Measurements from ENCODE around the gene PXDN. TPM values are rescaled to one million over a fixed set of nuclear protein-coding genes. Genes with fewer than 3 reads are reported as not detected.

The PXDN gene
- total and polyA plus RNA-seq, 2 donors (not counting 1 experiment from before 2014, with no cell fraction given) = 0.21 to 1.4 TPM

DNA sequence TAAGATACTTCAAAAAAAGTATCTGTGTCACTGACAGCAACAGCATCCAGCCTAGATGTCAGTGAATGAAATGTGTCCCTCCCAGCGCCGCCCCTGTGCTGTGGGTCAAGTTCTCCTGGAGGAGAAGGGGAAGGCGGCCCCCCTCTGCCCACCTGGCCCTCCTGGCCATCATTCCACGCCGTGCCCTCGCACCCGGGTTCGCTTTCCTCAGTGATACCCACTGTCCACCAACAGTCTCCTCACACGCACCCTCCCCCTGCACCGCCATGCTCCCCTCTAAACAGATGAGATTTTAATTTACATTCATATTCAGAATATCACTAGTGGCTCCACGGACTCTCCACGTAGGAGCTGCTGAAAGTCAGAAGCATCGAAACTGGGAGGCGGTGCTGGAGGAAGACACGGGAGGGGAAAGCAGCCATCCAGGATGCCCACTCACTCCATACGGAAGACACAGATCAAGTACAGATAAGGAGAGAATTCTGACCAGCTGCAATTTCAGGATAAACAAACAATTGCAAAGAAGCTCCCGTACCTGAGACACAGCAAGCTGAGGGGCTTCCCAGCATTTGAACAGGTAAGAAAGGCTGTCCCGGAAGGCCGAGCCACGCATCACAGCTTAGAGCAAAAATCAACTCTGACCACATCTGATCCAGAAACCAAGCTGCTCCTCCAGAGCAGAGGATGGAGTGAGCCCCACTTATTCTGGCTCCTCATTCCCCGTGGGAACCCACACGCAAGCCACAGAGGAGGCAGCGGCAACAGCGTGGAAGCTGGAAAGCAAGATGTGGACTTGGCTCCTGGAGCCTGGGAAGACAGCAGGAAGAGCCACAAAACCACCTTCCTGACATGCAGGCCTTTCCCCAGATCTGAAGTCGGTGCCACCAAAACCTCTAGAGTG, 49.7 kb downstream of the PXDN start:
- H3K4me3 ChIP-seq (ENCODE audit: control extremely low read depth in 1 of 5, extremely low read depth in 1 of 5, insufficient read depth in 1 of 5, low read depth in 2 of 5, low read length in 4 of 5) = no peak overlapping the region
- intact Hi-C loops (cut with micrococcal nuclease) = no loop called here
- H3K4me1 ChIP-seq (ENCODE audit: control insufficient read depth in 2 of 2, insufficient read depth in 2 of 2, low read length in 2 of 2) = no peaks in the 10 kb centered on the region
- H3K4me1 Mint-ChIP-seq = no peaks in the 10 kb centered on the region
- POLR2A ChIA-PET = no interaction called here
- H3K79me2 ChIP-seq (ENCODE audit: control insufficient read depth, insufficient read depth, low read length) = no peaks in the 10 kb centered on the region
- no peak overlapping the region for H3K9ac ChIP-seq (ENCODE audit: low read length)
- TF ChIP-seq, protein P1, sequence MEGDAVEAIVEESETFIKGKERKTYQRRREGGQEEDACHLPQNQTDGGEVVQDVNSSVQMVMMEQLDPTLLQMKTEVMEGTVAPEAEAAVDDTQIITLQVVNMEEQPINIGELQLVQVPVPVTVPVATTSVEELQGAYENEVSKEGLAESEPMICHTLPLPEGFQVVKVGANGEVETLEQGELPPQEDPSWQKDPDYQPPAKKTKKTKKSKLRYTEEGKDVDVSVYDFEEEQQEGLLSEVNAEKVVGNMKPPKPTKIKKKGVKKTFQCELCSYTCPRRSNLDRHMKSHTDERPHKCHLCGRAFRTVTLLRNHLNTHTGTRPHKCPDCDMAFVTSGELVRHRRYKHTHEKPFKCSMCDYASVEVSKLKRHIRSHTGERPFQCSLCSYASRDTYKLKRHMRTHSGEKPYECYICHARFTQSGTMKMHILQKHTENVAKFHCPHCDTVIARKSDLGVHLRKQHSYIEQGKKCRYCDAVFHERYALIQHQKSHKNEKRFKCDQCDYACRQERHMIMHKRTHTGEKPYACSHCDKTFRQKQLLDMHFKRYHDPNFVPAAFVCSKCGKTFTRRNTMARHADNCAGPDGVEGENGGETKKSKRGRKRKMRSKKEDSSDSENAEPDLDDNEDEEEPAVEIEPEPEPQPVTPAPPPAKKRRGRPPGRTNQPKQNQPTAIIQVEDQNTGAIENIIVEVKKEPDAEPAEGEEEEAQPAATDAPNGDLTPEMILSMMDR (IDR thresholded peaks at IDR 0.05) = no peak
- TF ChIP-seq EZH2 (IDR thresholded peaks at IDR 0.05; ENCODE audit: borderline replicate concordance, insufficient read depth, low read depth, low read length, poor library complexity, severe bottlenecking) = no peak
- ATAC-seq (ENCODE audit: low read depth) = no peak
- WGBS (ENCODE audit: insufficient coverage) = 95% methylated on average over 19 of the region's 25 CpGs
- no peaks in the 10 kb centered on the region for H3K36me3 ChIP-seq (replicated peaks in 1 of 2; ENCODE audit: control extremely low read depth in 1 of 2, control insufficient read depth in 1 of 2, extremely low read depth in 1 of 2, insufficient read depth in 2 of 2, low read length in 1 of 2)
- H2AFZ ChIP-seq (ENCODE audit: insufficient read depth, low read depth, low read length, poor library complexity, severe bottlenecking) = no peak overlapping the region
- H3K27me3 Mint-ChIP-seq = no peaks in the 10 kb centered on the region
- H3K9me3 Mint-ChIP-seq (ENCODE audit: insufficient read depth) = peaks cover 6% of the 10 kb centered on the region
- peaks cover 0 to 22% (median 11%) of the 10 kb centered on the region in 3 donors for H3K9me3 ChIP-seq (ENCODE audit: control extremely low read depth in 1 of 3, control insufficient read depth in 2 of 3, insufficient read depth in 1 of 3, low read length in 2 of 3)
- no peak overlapping the region for H3K4me2 ChIP-seq (replicated peaks; ENCODE audit: low read depth, low read length, poor library complexity, severe bottlenecking)
- H4K20me1 ChIP-seq (ENCODE audit: control insufficient read depth, insufficient read depth, low read length, poor library complexity, severe bottlenecking) = no peaks in the 10 kb centered on the region
- H3K27me3 ChIP-seq (replicated peaks in 1 of 4; ENCODE audit: control extremely low read depth in 1 of 4, control insufficient read depth in 3 of 4, insufficient read depth in 4 of 4, low read length in 3 of 4) = no peaks in the 10 kb centered on the region
- H3K4me3 Mint-ChIP-seq = no peak overlapping the region
- CTCF ChIA-PET = no interaction called here
- DNase-seq = no peak
- H3K27ac ChIP-seq (ENCODE audit: low read length in 2 of 2) = no peak overlapping the region
- H3K27ac Mint-ChIP-seq = no peak overlapping the region

DNA sequence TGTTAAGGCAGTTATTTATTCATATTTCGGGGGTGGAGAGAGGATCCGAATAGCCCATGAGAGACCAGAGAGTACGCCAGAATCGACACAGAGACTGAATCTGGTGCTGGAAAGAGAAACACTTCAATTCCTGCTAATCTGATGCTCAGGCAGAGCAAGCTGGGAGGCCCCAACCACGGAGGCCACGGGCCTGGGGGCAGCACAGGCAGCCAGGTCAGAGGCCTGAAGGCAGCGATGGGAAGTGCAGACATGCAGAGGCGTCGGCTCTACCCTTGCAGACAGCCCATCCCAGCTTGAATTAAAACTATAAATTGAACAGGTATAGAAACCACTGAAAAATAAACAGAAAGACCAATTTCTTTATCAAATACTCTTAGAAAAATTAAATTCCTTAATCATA, 50.6 kb downstream of the PXDN start:
- H3K4me1 ChIP-seq (ENCODE audit: control insufficient read depth in 2 of 2, insufficient read depth in 2 of 2, low read length in 2 of 2) = no peaks in the 10 kb centered on the region
- ChIA-PET CTCF (no interaction called here), POLR2A (no interaction called here)
- H2AFZ ChIP-seq (ENCODE audit: insufficient read depth, low read depth, low read length, poor library complexity, severe bottlenecking) = no peak overlapping the region
- TF ChIP-seq, protein P1 (IDR thresholded peaks at IDR 0.05) = no peak
- no peak for TF ChIP-seq EZH2 (IDR thresholded peaks at IDR 0.05; ENCODE audit: borderline replicate concordance, insufficient read depth, low read depth, low read length, poor library complexity, severe bottlenecking)
- H3K9me3 Mint-ChIP-seq (ENCODE audit: insufficient read depth) = peaks cover 6% of the 10 kb centered on the region
- no peak overlapping the region for H3K27ac Mint-ChIP-seq
- H3K27me3 Mint-ChIP-seq = no peaks in the 10 kb centered on the region
- no peaks in the 10 kb centered on the region for H3K27me3 ChIP-seq (replicated peaks in 1 of 4; ENCODE audit: control extremely low read depth in 1 of 4, control insufficient read depth in 3 of 4, insufficient read depth in 4 of 4, low read length in 3 of 4)
- no peak overlapping the region for H3K27ac ChIP-seq (ENCODE audit: low read length in 2 of 2)
- H3K9me3 ChIP-seq (ENCODE audit: control extremely low read depth in 1 of 3, control insufficient read depth in 2 of 3, insufficient read depth in 1 of 3, low read length in 2 of 3) = peaks cover 0 to 22% (median 11%) of the 10 kb centered on the region in 3 donors
- WGBS (ENCODE audit: insufficient coverage) = 89% methylated on average over 7 of the region's 9 CpGs
- no peaks in the 10 kb centered on the region for H4K20me1 ChIP-seq (ENCODE audit: control insufficient read depth, insufficient read depth, low read length, poor library complexity, severe bottlenecking)
- ATAC-seq (ENCODE audit: low read depth) = no peak
- H3K4me1 Mint-ChIP-seq = no peaks in the 10 kb centered on the region
- no peak overlapping the region for H3K9ac ChIP-seq (ENCODE audit: low read length)
- no peaks in the 10 kb centered on the region for H3K79me2 ChIP-seq (ENCODE audit: control insufficient read depth, insufficient read depth, low read length)
- no peak overlapping the region for H3K4me3 Mint-ChIP-seq
- H3K4me3 ChIP-seq (ENCODE audit: control extremely low read depth in 1 of 5, extremely low read depth in 1 of 5, insufficient read depth in 1 of 5, low read depth in 2 of 5, low read length in 4 of 5) = no peak overlapping the region
- DNase-seq = no peak
- no peak overlapping the region for H3K4me2 ChIP-seq (replicated peaks; ENCODE audit: low read depth, low read length, poor library complexity, severe bottlenecking)
- intact Hi-C loops (cut with micrococcal nuclease) = no loop called here
- no peaks in the 10 kb centered on the region for H3K36me3 ChIP-seq (replicated peaks in 1 of 2; ENCODE audit: control extremely low read depth in 1 of 2, control insufficient read depth in 1 of 2, extremely low read depth in 1 of 2, insufficient read depth in 2 of 2, low read length in 1 of 2)
